Fibroblast of upper back skin (primary cell): Measurements from ENCODE around the gene SPAM1.
"Not testable (repeated sequence)": the region's sequence is repeated elsewhere in the genome, so short reads cannot be mapped to it uniquely, and the experiment has no call there.

Experiments used
- DNase-seq: peaks from one replicate; pipeline ENCODE4 v3.0.0-alpha.2; 2013

The SPAM1 gene

DNA sequence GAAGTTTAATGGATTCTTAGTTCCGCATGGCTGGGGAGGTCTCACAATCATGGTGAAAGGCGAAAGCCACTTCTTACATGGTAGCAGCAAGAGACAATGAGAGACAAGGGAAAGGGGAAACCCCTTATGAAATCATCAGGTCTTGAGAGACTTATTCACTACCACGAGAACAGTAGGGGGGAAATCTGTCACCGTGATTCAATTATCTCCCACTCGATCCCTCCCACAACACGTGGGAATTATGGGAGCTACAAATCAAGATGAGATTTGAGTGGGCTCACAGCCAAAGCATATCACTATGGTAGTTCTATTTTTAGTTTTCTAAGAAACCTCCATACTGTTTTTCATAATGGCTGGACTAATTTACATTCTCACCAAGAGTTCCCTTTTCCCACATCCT is 36.7 kb downstream of the SPAM1 start:
- DNase-seq, result no peak

DNA sequence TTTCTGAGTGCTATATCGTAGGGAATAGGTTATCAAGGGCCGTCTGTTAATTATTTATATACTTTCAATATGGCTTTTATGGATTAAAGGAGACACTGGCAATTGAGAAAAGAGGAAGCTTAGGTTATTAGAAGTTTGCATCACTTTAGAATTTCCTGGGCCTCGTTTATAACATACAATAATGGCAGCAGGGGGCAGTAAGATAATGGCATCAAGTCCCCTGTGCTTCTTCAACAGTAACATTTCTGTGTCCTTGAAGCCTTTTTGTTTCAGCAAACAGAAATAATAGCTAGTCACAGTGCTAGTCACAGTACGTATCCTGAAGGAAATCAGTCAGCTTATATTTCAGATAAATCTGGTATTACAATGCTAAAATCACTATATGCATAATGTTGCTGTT is 41.9 kb downstream of the SPAM1 start:
- no peak for DNase-seq

DNA sequence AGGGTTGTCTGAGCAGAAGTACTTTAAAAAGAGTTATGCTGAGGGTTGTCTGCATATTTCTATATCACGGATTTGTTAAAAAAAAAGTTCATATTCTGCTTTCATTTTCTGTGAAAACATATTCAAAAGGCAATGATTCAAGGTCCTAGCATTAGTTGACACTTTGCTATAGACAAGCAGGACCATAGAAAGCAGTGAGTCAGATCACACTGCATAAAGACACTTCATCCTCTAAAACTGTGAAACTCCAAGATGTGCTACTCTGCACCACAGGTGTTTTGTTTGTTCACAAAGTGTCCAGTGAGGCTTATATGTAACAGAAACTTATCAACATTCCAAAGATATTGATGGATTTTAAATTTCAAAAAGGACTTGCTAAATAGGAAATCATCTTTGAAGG is 47.0 kb downstream of the SPAM1 start:
- DNase-seq, result no peak

DNA sequence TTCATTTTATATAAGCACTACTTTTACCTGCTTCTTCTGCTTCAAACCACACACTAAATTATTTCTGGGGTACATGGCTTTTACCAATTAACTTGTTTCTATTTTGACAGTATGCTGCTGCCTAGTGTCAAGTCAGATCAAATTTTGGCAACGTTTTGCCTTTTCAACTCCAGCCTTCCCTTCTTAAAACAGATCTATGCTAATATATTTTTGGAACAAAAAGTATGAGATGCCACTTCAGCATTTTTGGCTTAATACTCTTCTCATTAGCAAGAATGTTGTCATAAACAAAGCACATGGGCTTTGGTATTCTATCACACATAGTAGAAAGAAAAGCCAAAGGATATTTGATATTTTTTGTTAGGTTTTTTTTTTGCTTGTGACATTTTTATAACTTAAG is 47.8 kb downstream of the SPAM1 start:
- no peak for DNase-seq

DNA sequence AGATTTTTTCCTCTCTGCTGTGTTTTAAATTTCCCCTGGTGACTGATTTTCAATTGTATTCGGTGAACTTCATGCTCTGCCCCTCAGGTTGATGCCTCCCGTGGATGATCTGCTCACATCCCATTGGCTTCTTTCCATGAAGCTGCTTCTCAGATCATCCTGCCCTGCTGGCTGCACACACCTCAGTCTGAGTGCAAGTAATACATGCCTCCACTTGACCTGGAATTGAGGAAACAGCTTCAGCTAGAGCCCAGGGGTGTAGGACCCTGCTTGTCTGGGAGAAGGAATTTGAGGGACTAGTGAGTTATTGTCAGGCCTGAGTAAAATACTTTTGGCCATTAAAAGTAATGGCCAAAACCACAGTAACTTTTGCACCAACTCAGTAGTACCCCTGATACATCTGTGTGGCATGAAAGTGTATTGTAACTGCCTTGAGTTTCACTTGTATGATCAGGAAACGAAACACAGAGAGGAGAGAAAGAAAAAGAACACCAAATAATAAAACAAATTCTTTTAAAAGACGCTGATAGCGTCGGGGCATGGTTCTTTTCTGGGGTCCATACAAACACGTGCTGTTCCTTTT is 49.4 kb downstream of the SPAM1 start:
- DNase-seq, result no peak

DNA sequence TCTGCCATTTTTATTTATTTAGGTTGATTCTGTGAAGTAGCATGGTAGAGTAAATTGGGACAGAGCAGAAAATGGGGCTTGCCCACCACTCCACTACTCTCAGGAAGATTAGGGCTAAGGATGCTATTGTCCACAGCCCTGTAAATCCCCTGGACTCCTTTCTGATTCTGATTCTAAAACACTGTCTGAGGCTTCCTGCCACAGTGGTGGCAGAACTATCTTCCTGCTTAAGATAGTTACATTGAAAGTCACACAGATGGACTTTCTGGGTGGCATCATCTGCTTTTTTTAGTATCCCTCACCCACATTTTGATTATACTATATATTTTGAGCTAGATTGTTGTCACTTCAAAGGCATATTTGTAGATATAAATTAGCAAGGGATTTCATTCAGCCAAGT is 50.0 kb downstream of the SPAM1 start:
- no peak for DNase-seq

DNA sequence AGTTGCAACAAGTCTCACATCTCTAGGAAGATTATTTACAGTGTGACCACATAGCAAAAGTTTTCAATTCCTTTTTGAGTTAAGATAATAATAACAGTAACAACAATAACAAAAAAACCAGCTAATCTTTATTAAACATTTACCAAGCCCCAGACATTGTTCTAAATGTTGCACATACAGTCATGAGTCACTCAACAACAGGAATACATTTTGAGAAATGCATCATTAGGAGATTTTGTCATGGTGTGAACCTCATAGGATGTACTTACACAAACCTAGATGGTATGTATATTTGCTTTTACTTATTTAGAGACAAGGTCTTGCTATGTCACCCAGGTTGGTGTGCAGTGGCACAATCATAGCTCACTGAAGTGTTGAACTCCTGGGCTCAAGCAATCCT is 52.0 kb downstream of the SPAM1 start:
- no peak for DNase-seq

DNA sequence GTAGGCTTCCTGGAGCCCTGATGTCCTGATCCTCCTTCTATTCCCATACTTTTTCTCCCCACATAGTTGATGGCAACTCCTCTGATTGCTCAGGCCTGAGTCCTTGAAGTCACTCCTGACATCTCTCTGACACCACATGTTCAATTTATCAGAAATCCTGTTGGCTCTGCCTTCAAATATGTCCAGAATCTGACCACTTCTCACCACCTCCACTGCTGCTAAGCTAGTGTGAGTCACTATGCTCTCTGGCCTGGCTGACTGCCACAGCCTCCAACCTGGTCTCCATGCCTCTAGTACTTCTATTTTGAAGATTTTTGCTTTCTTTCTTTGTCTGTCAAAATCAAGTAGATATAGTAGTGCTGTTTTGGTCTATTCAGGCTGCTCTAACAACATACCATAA is 54.8 kb downstream of the SPAM1 start:
- DNase-seq, result no peak

DNA sequence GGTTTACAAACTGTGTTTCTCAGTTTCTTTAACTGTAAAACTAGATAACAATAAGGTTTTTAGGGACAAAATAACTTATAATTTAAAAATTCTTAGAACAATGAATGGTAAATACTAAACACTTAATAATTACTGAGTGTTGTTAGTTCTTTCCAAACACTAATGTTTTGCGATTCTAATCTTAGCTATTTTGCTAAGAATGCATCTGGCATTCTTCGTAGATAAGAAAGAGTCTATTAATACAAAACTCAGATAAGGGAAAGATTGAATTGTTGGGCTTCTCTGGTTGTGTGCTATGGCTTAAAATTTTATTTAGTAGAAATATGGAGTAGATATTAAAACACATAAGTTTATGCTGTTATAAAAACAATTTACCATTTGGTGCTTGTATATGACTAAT is 62.4 kb downstream of the SPAM1 start:
- no peak for DNase-seq

DNA sequence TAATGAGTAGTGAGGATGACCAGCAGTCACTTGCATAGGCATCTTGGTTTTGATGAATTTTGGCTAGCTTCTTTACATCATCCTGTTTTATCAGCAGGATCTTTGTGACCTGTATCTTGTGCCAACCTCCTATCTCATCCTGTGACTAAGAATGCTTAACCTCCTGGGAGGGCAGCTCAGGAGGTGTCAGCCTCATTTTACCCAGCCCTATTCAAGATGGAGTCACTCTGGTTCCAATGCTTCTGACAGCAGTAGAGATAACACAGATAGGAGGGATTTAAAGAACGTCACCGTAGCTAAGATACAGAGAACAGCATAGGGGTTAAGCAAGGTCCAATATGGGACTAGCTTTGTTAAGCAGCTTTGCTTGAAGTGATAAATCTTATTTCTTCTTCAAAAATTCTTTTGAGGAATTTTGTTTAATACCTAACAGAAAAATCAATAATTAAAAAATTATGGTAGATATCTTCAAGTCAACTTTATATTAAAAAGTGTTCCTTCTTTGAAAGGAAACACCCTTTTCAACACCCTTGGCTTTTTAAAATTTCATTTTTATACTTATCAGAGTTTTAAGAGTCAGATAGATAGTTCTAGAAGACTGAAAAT is 68.0 kb downstream of the SPAM1 start:
- DNase-seq, result no peak

DNA sequence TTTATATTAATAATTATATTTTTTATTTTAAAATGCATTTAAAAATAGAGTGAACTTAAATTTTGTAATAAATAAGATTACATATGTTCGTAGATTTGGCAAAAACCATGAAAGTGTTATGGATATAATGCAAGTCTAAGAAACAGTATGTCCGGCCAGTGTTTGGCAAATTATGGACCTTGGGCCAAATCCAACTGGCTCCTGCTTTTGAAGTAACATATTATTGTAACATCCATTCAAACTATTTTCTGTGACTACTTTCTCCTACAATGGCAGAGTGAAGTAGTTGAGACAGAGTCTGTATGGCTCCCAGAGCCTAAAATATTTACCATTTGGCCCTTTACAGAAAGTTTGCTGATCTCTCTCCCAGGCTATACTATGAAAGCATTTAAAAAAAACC is 69.0 kb downstream of the SPAM1 start:
- DNase-seq, result no peak

DNA sequence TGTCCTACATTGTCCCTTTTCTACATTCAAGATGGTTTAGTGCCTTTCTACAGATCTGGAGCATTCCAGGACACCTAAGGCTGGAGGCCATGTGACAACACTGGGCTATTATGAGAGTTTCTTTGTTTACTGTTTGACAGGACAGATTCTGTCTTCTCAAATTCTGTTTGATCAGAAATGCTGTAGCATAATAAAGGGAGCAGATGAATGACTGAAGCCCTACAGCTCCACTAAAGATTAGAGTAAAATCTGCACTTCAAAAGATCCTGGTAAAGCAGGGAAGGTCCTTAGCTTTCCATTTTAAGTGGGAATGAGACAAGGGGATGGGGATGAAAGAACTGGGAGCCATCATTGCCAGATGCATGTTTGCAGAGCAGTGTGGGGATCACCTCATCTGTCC is 69.4 kb downstream of the SPAM1 start:
- no peak for DNase-seq

DNA sequence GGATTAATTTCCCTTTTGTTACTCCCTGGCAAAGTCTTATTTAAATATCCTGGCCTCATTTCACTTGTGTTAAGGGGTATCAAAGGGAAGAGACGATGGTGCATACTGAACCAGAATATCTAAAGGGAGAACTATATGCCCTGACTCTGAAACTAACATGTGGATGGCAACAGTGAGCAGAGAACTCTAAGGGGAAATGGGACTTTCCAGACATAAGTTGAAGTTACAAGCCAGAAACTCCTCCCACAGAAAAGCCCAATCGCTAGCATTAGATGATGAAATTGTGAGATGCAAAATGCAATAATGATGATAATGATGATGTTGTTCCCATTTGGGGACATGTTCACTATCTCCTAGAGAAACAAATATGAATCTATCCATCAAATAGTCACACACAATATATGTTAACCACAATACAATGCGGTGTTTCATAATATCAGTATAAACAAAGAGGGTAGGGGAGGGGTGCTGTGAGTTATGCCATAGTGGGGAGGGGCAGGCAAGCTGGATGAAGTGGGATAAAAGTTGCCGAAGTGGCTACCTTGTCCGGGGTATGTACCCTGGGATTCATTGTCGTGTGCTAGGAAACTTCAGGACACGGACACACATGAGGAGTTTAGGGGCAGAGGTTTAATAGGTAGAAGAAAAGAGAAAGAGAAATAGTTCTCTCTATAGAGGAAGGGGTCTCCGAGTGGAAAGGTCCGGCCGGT is 70.7 kb downstream of the SPAM1 start:
- no peak for DNase-seq

DNA sequence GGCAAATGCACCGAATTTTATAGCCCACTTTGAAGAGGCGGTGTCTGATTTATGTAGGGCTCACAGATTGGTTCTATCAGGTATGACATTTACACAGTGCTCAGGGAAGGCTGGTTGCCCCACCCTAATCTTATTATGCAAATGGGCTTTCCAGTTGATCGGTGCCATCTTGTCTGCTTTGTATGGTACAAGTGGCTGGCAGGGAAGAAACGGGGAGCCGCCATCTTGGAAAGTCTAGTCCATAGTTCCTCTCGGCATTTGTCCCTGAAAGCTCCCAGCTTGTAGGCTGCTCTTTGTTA is 71.2 kb downstream of the SPAM1 start:
- no peak for DNase-seq

DNA sequence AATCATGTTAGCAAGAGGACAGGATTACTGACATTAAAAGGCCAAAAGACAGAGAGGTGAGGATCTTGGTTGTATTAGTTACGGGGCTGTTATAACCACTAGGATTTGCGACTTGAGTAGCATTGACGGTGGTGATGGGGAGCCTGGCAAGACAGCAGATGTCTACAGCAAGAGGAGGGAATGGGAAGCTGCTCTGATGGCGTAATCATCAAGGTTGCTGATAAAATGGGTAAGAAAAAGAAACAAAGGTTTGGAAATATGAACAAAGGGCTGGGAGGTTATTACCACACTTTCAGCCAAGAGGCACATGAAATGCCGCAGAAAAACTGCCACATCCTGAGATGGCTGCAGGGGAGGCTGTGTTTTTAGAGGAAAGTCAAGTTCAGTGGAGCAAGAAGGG is 73.9 kb downstream of the SPAM1 start:
- no peak for DNase-seq

DNA sequence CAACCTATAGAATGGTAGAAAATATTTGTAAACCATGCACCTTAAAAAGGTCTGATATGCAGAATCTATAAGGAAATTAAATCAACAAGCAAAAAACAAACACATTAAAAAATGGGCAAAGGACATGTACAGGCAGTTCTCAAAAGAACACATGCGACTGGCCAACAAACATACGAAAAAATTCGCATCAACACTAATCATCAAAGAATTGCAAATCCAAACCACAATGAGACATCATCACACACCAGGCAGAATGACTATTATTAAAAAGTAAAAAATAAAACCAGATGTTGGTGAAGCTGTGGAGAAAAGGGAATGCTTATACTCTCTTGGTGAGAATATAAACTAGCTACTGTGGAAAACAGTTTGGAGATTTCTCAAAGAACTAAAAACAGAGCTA is 74.7 kb downstream of the SPAM1 start:
- no peak for DNase-seq

DNA sequence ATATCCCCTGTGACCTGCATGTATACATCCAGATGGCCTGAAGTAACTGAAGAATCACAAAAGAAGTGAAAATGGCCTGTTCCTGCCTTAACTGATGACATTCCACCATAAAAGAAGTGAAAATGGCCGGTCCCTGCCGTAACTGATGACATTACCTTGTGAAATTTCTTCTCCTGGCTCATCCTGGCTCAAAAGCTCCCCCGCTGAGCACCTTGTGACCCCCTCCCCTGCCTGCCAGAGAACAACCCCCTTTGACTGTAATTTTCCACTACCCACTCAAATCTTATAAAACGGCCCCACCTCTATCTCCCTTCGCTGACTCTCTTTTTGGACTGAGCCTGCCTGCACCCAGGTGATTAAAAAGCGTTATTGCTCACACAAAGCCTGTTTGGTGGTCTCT is 83.3 kb downstream of the SPAM1 start:
- not testable (repeated sequence) for DNase-seq

DNA sequence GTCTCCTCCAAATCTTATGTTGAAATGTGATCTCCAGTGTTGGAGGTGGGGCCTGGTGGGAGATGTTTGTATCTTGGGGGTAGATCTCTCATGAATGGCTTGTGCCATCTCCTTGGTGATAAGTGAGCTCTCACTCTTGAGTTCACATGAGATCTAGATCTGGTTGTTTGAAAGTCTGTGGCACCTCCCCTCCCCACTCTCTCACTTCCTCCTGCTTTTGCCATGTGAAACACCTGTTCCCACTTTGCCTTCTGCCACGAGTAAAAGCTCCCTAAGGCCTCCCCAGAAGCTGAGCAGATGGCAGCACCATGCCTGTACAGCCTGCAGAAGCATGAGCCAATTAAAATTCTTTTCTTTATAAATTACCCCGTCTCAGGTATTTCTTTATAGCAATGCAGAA is 84.3 kb downstream of the SPAM1 start:
- DNase-seq, result no peak
